Kidney (tissue), 14 donors: ENCODE results near the gene IGF1. TPM values are rescaled to one million over a fixed set of nuclear protein-coding genes. Genes with fewer than 3 reads are reported as not detected.

Source experiments
- DNase-seq, 5 donors: peaks; one replicate each; pipeline ENCODE4 v3.0.0-alpha.2; 2013 to 2020
- FAIRE-seq: peaks from 2 replicates; lab custom pipeline; 2012; peaks lifted over from hg19 to GRCh38; lab: Jason Lieb, UNC
- H3K27ac ChIP-seq, 2 donors: one replicate each; pipeline ENCODE4 v1.7.0; 2013; ENCODE audit warnings: low read depth in 2 of 2, low read length in 2 of 2, inconsistent platforms in 1 of 2
- H3K27me3 ChIP-seq: one replicate; pipeline ENCODE4 v1.7.1; 2013; ENCODE audit warnings: low read length, inconsistent platforms; ENCODE audit not compliant: control insufficient read depth, insufficient read depth
- H3K36me3 ChIP-seq, 3 donors: one replicate each; pipeline versions ENCODE4 v1.7.0 to v1.7.1; 2013; ENCODE audit warnings: low read length in 3 of 3, control low read depth in 1 of 3, inconsistent platforms in 1 of 3; ENCODE audit not compliant: insufficient read depth in 3 of 3, control insufficient read depth in 2 of 3
- H3K4me1 ChIP-seq, 3 donors: one replicate each; pipeline versions ENCODE4 v1.7.0 to v1.7.1; 2013; ENCODE audit warnings: low read length in 3 of 3, inconsistent platforms in 1 of 3, low read depth in 1 of 3; ENCODE audit not compliant: control insufficient read depth in 2 of 3, insufficient read depth in 2 of 3
- H3K4me3 ChIP-seq, 3 donors: one replicate each; pipeline versions ENCODE4 v1.7.0 to v1.8.1; 2013; ENCODE audit warnings: low read length in 3 of 3, control low read depth in 1 of 3, inconsistent platforms in 1 of 3
- H3K9ac ChIP-seq, 3 donors: one replicate each; pipeline versions ENCODE4 v1.7.0 to v1.7.1; 2013; ENCODE audit warnings: low read length in 3 of 3, control low read depth in 1 of 3, inconsistent platforms in 1 of 3
- H3K9me3 ChIP-seq, 3 donors: one replicate each; pipeline versions ENCODE4 v1.7.0 to v1.7.1; 2013; ENCODE audit warnings: low read length in 3 of 3, control low read depth in 1 of 3, inconsistent platforms in 1 of 3; ENCODE audit not compliant: control insufficient read depth in 2 of 3, insufficient read depth in 1 of 3
- intact Hi-C: fragments of 100-400 bp; cut with DNase I; formaldehyde crosslinking; loops from one replicate; pipeline ENCODE4 v1.11.1; 2022
- polyA plus RNA-seq: library from polyadenylated mRNA; stranded (reverse); fragments of 350-450 nt; fragmentation: Illumina TruSeq; extraction: RNeasy Lipid Tissue Mini Kit (QIAGEN cat#74804); gene quantifications from one replicate; pipeline ENCODE4 v1.2.3, GENCODE V29; 2014; ENCODE audit warnings: low read depth, low replicate concordance; ENCODE audit not compliant: insufficient read depth
- total RNA-seq: library from RNA; stranded (reverse); fragmentation: NEBNext Ultra II Directional; extraction: Animal tissue kit (Norgen Biotek cat#: 25700); gene quantifications from one replicate; pipeline ENCODE4 v1.2.1, GENCODE V29; 2021
- TF ChIP-seq, protein P1 (sequence below): IDR thresholded peaks from 3 replicates; pipeline ENCODE4 v1.5.1; 2012; ENCODE audit warnings: mild to moderate bottlenecking, moderate library complexity, borderline replicate concordance; ENCODE audit not compliant: insufficient read depth; ENCODE audit errors: extremely low read depth
- donor health status: control.
- donor health status: control.
- donor health status: control.
- donor health status: control.
- donor health status: control.
- donor health status: DM: yes; HTN: yes; CAD: no.
- donor health status: Normal renal cell carcinoma (clear cell type).

IGF1 gene
- total and polyA plus RNA-seq, 2 donors from 2014 or later: 0.71 to 7.2 TPM

DNA sequence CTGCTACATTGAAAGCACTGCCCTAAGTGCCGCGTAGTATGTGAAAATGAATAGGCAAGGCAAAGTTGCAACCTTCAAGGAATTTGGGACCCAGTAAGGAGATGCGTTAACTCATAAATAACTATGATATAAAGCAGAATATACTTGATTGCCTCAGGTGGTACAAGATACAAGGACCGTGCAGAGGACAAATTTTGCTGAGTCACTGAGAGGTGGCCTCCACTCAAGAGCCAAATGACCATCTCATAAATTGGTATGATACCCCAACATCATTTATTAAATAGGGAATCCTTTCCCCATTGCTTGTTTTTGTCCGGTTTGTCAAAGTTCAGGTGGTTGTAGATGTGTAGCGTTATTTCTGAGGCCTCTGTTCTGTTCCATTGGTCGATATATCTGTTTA, 35.7 kb downstream of the IGF1 start:
- FAIRE-seq: no peak
- TF ChIP-seq, protein P1, sequence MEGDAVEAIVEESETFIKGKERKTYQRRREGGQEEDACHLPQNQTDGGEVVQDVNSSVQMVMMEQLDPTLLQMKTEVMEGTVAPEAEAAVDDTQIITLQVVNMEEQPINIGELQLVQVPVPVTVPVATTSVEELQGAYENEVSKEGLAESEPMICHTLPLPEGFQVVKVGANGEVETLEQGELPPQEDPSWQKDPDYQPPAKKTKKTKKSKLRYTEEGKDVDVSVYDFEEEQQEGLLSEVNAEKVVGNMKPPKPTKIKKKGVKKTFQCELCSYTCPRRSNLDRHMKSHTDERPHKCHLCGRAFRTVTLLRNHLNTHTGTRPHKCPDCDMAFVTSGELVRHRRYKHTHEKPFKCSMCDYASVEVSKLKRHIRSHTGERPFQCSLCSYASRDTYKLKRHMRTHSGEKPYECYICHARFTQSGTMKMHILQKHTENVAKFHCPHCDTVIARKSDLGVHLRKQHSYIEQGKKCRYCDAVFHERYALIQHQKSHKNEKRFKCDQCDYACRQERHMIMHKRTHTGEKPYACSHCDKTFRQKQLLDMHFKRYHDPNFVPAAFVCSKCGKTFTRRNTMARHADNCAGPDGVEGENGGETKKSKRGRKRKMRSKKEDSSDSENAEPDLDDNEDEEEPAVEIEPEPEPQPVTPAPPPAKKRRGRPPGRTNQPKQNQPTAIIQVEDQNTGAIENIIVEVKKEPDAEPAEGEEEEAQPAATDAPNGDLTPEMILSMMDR: no peak
- H3K4me1 ChIP-seq: no peaks in the 10 kb centered on the region
- no peak overlapping the region for H3K27ac ChIP-seq
- no peaks in the 10 kb centered on the region for H3K36me3 ChIP-seq
- no peak overlapping the region for H3K4me3 ChIP-seq
- intact Hi-C loops: no loop called here
- no peak overlapping the region for H3K9ac ChIP-seq
- H3K9me3 ChIP-seq: no peaks in the 10 kb centered on the region
- H3K27me3 ChIP-seq: no peaks in the 10 kb centered on the region
- no peak for DNase-seq

DNA sequence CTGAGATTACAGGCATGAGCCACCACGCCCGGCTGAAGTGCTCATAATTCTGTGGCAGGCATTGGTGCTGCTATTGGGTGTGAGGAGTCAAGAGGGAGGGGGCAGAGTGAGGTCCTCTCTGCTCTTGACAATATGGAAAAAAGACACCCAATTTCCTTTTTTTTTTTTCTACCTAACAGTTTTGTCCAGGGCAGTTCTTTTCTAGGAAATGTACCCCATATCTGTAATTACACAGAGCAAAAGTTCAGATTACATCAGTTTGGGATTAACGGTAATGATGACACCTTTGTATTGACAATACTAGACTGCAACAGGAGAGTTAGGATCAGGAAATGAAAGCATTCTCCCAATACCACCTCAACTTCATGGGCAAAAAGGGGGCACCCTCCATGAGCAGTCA, 36.3 kb downstream of the IGF1 start:
- FAIRE-seq: no peak
- Histone ChIP-seq H3K9me3 (no peaks in the 10 kb centered on the region), H3K36me3 (no peaks in the 10 kb centered on the region), H3K4me3 (no peak overlapping the region), H3K4me1 (no peaks in the 10 kb centered on the region), H3K27me3 (no peaks in the 10 kb centered on the region), H3K27ac (no peak overlapping the region), H3K9ac (no peak overlapping the region)
- DNase-seq: no peak
- TF ChIP-seq, protein P1: no peak
- intact Hi-C loops: no loop called here

DNA sequence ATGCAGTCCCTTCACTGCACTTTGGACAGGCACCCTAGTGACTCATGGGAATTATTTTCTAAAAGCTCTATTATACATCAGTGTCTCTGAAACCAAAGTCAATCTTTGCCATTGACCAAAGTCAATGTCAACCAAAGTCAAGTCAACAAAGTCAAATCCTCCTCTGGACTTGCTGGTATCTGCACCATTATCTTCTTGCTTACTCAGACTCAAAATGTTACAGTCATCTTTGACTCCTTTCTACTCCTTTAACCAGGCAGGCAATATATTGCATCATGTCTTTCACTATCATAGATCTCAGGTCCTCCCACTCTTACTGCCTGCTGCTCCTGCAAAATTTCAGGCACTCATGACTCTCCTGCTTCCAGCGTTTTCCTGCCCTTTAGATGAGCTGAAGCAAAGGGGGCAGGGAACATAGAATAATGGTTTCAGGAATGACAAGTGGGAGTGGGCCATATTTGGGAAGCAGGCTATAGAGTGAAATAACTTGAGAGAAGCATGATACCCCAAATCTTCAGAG, 39.2 kb downstream of the IGF1 start:
- Histone ChIP-seq H3K4me3 (no peak overlapping the region), H3K9me3 (no peaks in the 10 kb centered on the region), H3K9ac (no peak overlapping the region), H3K27me3 (no peaks in the 10 kb centered on the region), H3K36me3 (no peaks in the 10 kb centered on the region), H3K27ac (no peak overlapping the region), H3K4me1 (no peaks in the 10 kb centered on the region)
- FAIRE-seq: no peak
- intact Hi-C loops: no loop called here
- DNase-seq: no peak
- TF ChIP-seq, protein P1: no peak
